HFFc6 (cell line): Measurements from ENCODE around the gene SLC26A4. TPM values are rescaled to one million over a fixed set of nuclear protein-coding genes. Genes with fewer than 3 reads are reported as not detected.

Experiments used
- DNase-seq: peaks from one replicate; pipeline ENCODE4 v3.0.0-alpha.2; 2018
- H3K27ac Mint-ChIP-seq: 2 replicates; pipeline ENCODE4 v1.8.0; 2020; ENCODE audit warnings: mild to moderate bottlenecking, mixed read lengths
- H3K27me3 Mint-ChIP-seq: 2 replicates; pipeline ENCODE4 v1.8.0; 2021; ENCODE audit warnings: mild to moderate bottlenecking, moderate library complexity, mixed read lengths; ENCODE audit not compliant: insufficient read depth
- H3K36me3 Mint-ChIP-seq: 2 replicates; pipeline ENCODE4 v1.8.0; 2021; ENCODE audit warnings: low read depth, mixed read lengths
- H3K4me1 Mint-ChIP-seq: 2 replicates; pipeline ENCODE4 v1.8.0; 2020; ENCODE audit warnings: low read depth, mixed read lengths
- H3K4me3 Mint-ChIP-seq: 2 replicates; pipeline ENCODE4 v1.8.0; 2020; ENCODE audit warnings: mild to moderate bottlenecking, moderate library complexity, mixed read lengths
- H3K9me3 Mint-ChIP-seq: 2 replicates; pipeline ENCODE4 v1.8.0; 2020; ENCODE audit warnings: mild to moderate bottlenecking, mixed read lengths
- total RNA-seq, 6 experiments: library from RNA; stranded (reverse); fragmentation: NEBNext Ultra II Directional; extraction: Animal tissue kit (Norgen Biotek cat#: 25700); gene quantifications; 2 replicates in 1 of 6; 3 replicates in 5 of 6; pipeline ENCODE4 v1.2.3, GENCODE V29; 2021
- TF ChIP-seq, protein P1 (sequence below): fragments of 200-600 bp; sonication (generic); IDR thresholded peaks from 2 replicates; pipeline ENCODE4 v1.5.0; 2021; ENCODE audit warnings: antibody characterized with exemption, mild to moderate bottlenecking

SLC26A4 gene
- total RNA-seq, 6 experiments from 2014 or later = 0.18 to 0.63 (median 0.21) TPM; not detected in 1

DNA sequence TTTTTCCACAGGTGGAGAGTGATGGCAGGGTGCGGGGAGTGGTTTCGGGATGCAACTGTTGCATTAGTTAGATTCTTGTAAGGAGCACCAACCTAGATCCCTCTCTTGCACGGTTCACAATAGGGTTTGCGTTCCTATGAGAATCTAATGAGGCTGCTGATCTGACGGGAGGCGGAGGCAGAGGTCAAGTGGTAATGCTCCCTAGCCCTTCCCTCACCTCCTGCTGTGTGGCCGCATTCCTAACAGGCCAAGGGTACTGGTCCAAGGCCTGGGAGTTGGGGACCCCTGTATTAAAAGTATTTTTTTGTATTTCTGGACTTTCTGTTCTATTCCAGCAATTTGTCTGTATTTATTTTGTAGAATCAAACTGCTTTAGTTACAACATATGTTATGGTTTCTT is 90.5 kb downstream of the SLC26A4 start:
- Mint-ChIP-seq H3K4me1 (peaks cover 17% of the 10 kb centered on the region), H3K4me3 (no peak overlapping the region), H3K36me3 (peaks cover 15% of the 10 kb centered on the region; the same call in 1 of the 2 replicates), H3K27me3 (no peaks in the 10 kb centered on the region), H3K27ac (no peak overlapping the region), H3K9me3 (no peaks in the 10 kb centered on the region)
- TF ChIP-seq, protein P1, sequence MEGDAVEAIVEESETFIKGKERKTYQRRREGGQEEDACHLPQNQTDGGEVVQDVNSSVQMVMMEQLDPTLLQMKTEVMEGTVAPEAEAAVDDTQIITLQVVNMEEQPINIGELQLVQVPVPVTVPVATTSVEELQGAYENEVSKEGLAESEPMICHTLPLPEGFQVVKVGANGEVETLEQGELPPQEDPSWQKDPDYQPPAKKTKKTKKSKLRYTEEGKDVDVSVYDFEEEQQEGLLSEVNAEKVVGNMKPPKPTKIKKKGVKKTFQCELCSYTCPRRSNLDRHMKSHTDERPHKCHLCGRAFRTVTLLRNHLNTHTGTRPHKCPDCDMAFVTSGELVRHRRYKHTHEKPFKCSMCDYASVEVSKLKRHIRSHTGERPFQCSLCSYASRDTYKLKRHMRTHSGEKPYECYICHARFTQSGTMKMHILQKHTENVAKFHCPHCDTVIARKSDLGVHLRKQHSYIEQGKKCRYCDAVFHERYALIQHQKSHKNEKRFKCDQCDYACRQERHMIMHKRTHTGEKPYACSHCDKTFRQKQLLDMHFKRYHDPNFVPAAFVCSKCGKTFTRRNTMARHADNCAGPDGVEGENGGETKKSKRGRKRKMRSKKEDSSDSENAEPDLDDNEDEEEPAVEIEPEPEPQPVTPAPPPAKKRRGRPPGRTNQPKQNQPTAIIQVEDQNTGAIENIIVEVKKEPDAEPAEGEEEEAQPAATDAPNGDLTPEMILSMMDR = no peak
- DNase-seq = no peak

DNA sequence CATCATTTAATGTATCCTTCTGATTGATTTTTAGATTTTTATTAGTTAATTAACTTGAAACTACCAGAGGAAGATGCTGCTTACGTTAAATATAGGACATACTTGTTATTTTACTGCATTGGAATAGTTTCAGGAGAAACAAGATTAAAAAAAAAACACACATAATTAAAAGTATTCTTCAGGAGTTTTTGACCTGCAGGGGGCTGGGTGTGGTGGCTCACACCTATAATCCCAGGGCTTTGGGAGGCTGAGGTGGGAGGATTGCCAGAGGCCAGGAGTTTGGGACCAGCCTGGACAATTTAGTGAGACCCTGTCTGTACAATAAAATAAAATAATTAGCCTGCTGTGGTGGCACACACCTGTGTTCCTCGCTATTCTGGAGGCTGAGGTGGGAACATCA is 94.0 kb downstream of the SLC26A4 start:
- no peak overlapping the region for H3K4me3 Mint-ChIP-seq
- H3K36me3 Mint-ChIP-seq = peaks cover 34% of the 10 kb centered on the region
- H3K4me1 Mint-ChIP-seq = no peaks in the 10 kb centered on the region
- H3K9me3 Mint-ChIP-seq = no peaks in the 10 kb centered on the region
- no peak overlapping the region for H3K27ac Mint-ChIP-seq
- peaks cover 1% of the 10 kb centered on the region; the same call in 1 of the 2 replicates for H3K27me3 Mint-ChIP-seq
- no peak for DNase-seq
- TF ChIP-seq, protein P1 = peak; percentile 52

DNA sequence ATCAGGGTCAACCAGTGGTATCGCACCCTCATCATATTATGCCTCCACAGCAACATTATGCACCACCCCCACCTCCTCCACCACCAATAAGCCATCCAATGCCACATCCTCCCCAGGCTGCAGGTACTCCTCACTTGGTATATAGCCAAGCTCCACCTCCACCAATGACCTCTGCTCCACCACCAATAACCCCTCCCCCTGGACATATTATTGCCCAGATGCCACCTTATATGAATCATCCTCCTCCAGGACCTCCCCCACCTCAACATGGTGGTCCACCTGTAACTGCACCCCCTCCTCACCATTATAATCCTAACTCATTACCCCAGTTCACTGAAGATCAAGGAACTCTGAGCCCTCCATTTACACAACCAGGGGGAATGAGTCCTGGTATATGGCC is 98.0 kb downstream of the SLC26A4 start:
- TF ChIP-seq, protein P1 = no peak
- no peak overlapping the region for H3K27ac Mint-ChIP-seq
- peaks cover 1% of the 10 kb centered on the region; the same call in 1 of the 2 replicates for H3K27me3 Mint-ChIP-seq
- peaks cover 22% of the 10 kb centered on the region for H3K36me3 Mint-ChIP-seq
- no peaks in the 10 kb centered on the region for H3K9me3 Mint-ChIP-seq
- H3K4me1 Mint-ChIP-seq = no peaks in the 10 kb centered on the region
- H3K4me3 Mint-ChIP-seq = no peak overlapping the region
- no peak for DNase-seq

DNA sequence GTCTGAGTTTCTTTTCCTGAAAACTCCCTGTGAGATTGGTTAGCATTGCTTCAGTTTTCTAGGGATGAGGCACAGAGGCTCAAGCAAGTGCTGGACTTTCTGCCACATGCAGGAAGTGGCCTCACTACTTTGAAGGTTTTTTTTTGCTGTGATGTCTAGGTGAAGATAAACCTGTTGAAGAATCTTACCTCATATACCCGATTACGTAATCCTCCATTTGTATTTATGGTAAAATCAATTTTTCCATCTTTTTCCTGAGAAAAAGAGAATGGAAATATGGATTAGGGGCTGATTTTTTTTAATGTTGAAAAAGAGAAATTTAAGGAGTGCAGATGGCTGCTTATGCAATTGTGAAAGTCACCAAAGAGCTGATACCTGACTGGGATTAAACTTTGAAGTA is 106.8 kb downstream of the SLC26A4 start:
- H3K36me3 Mint-ChIP-seq = no peaks in the 10 kb centered on the region
- no peak overlapping the region for H3K27ac Mint-ChIP-seq
- no peaks in the 10 kb centered on the region for H3K9me3 Mint-ChIP-seq
- DNase-seq = no peak
- TF ChIP-seq, protein P1 = no peak
- H3K27me3 Mint-ChIP-seq = peaks cover 6% of the 10 kb centered on the region
- H3K4me1 Mint-ChIP-seq = peaks cover 9% of the 10 kb centered on the region
- no peak overlapping the region for H3K4me3 Mint-ChIP-seq

Other genes starting within 250 kb of the SLC26A4 start
- gene GPR22, start 190.8 kb upstream of the SLC26A4 start, total RNA-seq = not detected
- 10 to 100 TPM; 25.6 to 34.8 (median 31.6) TPM for gene COG5, start 96.9 kb upstream of the SLC26A4 start, total RNA-seq
- 1 to 10 TPM; 4.9 to 8.0 (median 6.3) TPM for gene DUS4L, start 96.9 kb upstream of the SLC26A4 start, total RNA-seq
- gene BCAP29, start 80.6 kb upstream of the SLC26A4 start, total RNA-seq = 10 to 100 TPM; 70.7 to 92.2 (median 89.0) TPM
- 10 to 100 TPM; 20.8 to 25.7 (median 23.5) TPM for gene CBLL1, start 83.3 kb downstream of the SLC26A4 start, total RNA-seq
- not detected for gene SLC26A3, start 142.4 kb downstream of the SLC26A4 start, total RNA-seq
- gene DLD, start 230.4 kb downstream of the SLC26A4 start, total RNA-seq = 10 to 100 TPM; 76.8 to 87.4 (median 82.5) TPM